NCI-H526 (cell line): ENCODE measurements around the gene ARMH1.
"Not testable (repeated sequence)": the region's sequence is repeated elsewhere in the genome, so short reads cannot be mapped to it uniquely, and the experiment has no call there.

Experiments
- DNase-seq, 2 experiments: peaks; one replicate each; lab custom pipeline; 2025; lab: John Stamatoyannopoulos, UW

ARMH1 gene

GRCh38 chr1:44695671-44696070, 21.2 kb downstream of the ARMH1 start:
- DNase-seq: no peak

GRCh38 chr1:44696101-44696500, 21.6 kb downstream of the ARMH1 start:
- no peak for DNase-seq

- DNase-seq: no peak
Measured at GRCh38 chr1:44696789-44697345, 22.4 kb downstream of the ARMH1 start.

GRCh38 chr1:44698138-44698537, 23.6 kb downstream of the ARMH1 start:
- no peak for DNase-seq

GRCh38 chr1:44699375-44699774, 24.9 kb downstream of the ARMH1 start:
- not testable (repeated sequence) for DNase-seq

- DNase-seq: no peak
Measured at GRCh38 chr1:44700573-44700972, 26.1 kb downstream of the ARMH1 start.

GRCh38 chr1:44701141-44701573, 26.6 kb downstream of the ARMH1 start:
- DNase-seq: no peak

GRCh38 chr1:44705470-44705869, 31.0 kb downstream of the ARMH1 start:
- DNase-seq: no peak

GRCh38 chr1:44705938-44706337, 31.4 kb downstream of the ARMH1 start:
- DNase-seq: no peak

- DNase-seq: no peak
Measured at GRCh38 chr1:44707112-44707881, 32.8 kb downstream of the ARMH1 start.

GRCh38 chr1:44707959-44708831, 33.7 kb downstream of the ARMH1 start:
- DNase-seq: peak; percentile 39 to 73

GRCh38 chr1:44713321-44713781, 38.8 kb downstream of the ARMH1 start:
- no peak for DNase-seq

- no peak for DNase-seq
Measured at GRCh38 chr1:44714532-44714931, 40.0 kb downstream of the ARMH1 start.

- peak; percentile 85 to 94 for DNase-seq
Measured at GRCh38 chr1:44714944-44715571, 40.5 kb downstream of the ARMH1 start.

- no peak for DNase-seq
Measured at GRCh38 chr1:44717156-44717555, 42.6 kb downstream of the ARMH1 start.

GRCh38 chr1:44717653-44718052, 43.1 kb downstream of the ARMH1 start:
- no peak for DNase-seq

- no peak for DNase-seq
Measured at GRCh38 chr1:44718091-44718490, 43.6 kb downstream of the ARMH1 start.

GRCh38 chr1:44719318-44719717, 44.8 kb downstream of the ARMH1 start:
- no peak for DNase-seq

GRCh38 chr1:44720281-44720680, 45.8 kb downstream of the ARMH1 start:
- DNase-seq: peak in 1 of 2 experiments; percentile 58

- peak; percentile 99 to 100 for DNase-seq
Measured at GRCh38 chr1:44721485-44722361, 47.2 kb downstream of the ARMH1 start.

- no peak for DNase-seq
Measured at GRCh38 chr1:44723064-44723463, 48.5 kb downstream of the ARMH1 start.
